Loucy (cell line): ENCODE data around the gene VAT1L.

Experiments
- H2AFZ ChIP-seq: fragments of 200-600 bp; sonication (generic); 2 replicates; pipeline ENCODE4 v1.6.0; 2016; ENCODE audit warnings: antibody characterized with exemption, mild to moderate bottlenecking, low read length, moderate library complexity
- H3F3A ChIP-seq: fragments of 200-600 bp; 2 replicates; pipeline ENCODE4 v1.6.0; 2016; ENCODE audit warnings: antibody characterized with exemption, low read depth, mild to moderate bottlenecking
- H3K27me3 ChIP-seq: fragments of 200-600 bp; sonication (generic); 2 replicates; pipeline ENCODE4 v1.6.1; 2014; ENCODE audit warnings: low read length, mild to moderate bottlenecking; ENCODE audit not compliant: insufficient read depth, poor library complexity, severe bottlenecking
- H3K36me3 ChIP-seq: fragments of 200-600 bp; sonication (generic); 2 replicates; pipeline ENCODE4 v1.6.1; 2016; ENCODE audit warnings: low read length; ENCODE audit not compliant: insufficient read depth
- H3K4me1 ChIP-seq: fragments of 200-600 bp; sonication (generic); 2 replicates; pipeline ENCODE4 v1.5.1; 2014; ENCODE audit warnings: low read length, mild to moderate bottlenecking; ENCODE audit not compliant: insufficient read depth, poor library complexity, severe bottlenecking
- H3K4me2 ChIP-seq: fragments of 200-600 bp; sonication (generic); 2 replicates; pipeline ENCODE4 v1.6.0; 2014; ENCODE audit warnings: antibody characterized with exemption, low read length, low read depth, mild to moderate bottlenecking; ENCODE audit not compliant: poor library complexity, severe bottlenecking
- H3K4me3 ChIP-seq: fragments of 200-600 bp; sonication (generic); 2 replicates; pipeline ENCODE4 v1.5.1; 2014; ENCODE audit warnings: low read length, mild to moderate bottlenecking, mixed read lengths; ENCODE audit not compliant: poor library complexity, severe bottlenecking
- H3K79me2 ChIP-seq: fragments of 200-600 bp; sonication (generic); 2 replicates; pipeline ENCODE4 v1.6.1; 2014; ENCODE audit warnings: low read length; ENCODE audit not compliant: insufficient read depth
- H3K9ac ChIP-seq: fragments of 200-600 bp; sonication (generic); 2 replicates; pipeline ENCODE4 v1.6.0; 2014; ENCODE audit warnings: mild to moderate bottlenecking, low read depth, low read length, moderate library complexity; ENCODE audit not compliant: poor library complexity, severe bottlenecking
- H3K9me2 ChIP-seq: fragments of 200-600 bp; sonication (generic); replicated peaks from 2 replicates; pipeline ENCODE4 v1.6.1; 2016; ENCODE audit warnings: low read depth, low read length, mixed read lengths
- H3K9me3 ChIP-seq: fragments of 200-600 bp; sonication (generic); 2 replicates; pipeline ENCODE4 v1.6.1; 2014; ENCODE audit warnings: mild to moderate bottlenecking, antibody characterized with exemption, low read length, low read depth; ENCODE audit not compliant: insufficient read depth
- H4K20me1 ChIP-seq: fragments of 200-600 bp; sonication (generic); 2 replicates; pipeline ENCODE4 v1.6.0; 2014; ENCODE audit warnings: antibody characterized with exemption, low read length, mild to moderate bottlenecking; ENCODE audit not compliant: insufficient read depth, poor library complexity, severe bottlenecking
- EZH2phosphoT487 ChIP-seq: fragments of 200-600 bp; IDR thresholded peaks from 2 replicates; pipeline ENCODE4 v1.6.1; 2018; ENCODE audit warnings: antibody characterized with exemption, mild to moderate bottlenecking, moderate library complexity, borderline replicate concordance
- TF ChIP-seq, protein P1 (sequence below): fragments of 200-600 bp; sonication (generic); conservative IDR thresholded peaks from 2 replicates; pipeline ENCODE4 v1.5.1; 2014; ENCODE audit warnings: mild to moderate bottlenecking, antibody characterized with exemption, low read length

The VAT1L gene

DNA sequence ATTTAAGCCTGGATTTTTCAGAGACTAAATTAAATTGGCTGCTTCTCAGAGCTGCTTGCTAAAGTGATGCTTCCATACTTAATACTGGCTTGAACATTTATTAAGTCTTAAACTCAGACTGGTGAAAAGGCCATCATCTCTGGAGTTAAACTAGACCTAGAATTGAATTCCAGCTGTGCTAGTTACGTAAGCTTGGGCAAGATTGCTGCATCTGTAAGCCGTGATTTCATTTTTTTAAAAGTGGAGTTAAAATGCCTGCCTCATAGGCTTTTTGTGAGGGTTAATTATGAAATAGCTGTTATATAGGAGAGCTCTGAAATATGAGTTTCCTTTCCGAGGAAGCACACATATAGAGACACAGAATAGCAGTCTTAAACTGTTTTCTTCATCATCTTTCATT is 84.7 kb downstream of the VAT1L start:
- Histone ChIP-seq H3K9me3 (no peaks in the 10 kb centered on the region), H3K9ac (no peak overlapping the region), H3F3A (no peaks in the 10 kb centered on the region), H4K20me1 (no peaks in the 10 kb centered on the region), H3K4me1 (no peaks in the 10 kb centered on the region), H3K9me2 (no peaks in the 10 kb centered on the region), H3K4me2 (no peak overlapping the region), H3K79me2 (no peaks in the 10 kb centered on the region), H3K4me3 (no peak overlapping the region), H3K36me3 (no peaks in the 10 kb centered on the region), H2AFZ (no peak overlapping the region), H3K27me3 (no peaks in the 10 kb centered on the region)
- no peak for TF ChIP-seq EZH2phosphoT487
- TF ChIP-seq, protein P1, sequence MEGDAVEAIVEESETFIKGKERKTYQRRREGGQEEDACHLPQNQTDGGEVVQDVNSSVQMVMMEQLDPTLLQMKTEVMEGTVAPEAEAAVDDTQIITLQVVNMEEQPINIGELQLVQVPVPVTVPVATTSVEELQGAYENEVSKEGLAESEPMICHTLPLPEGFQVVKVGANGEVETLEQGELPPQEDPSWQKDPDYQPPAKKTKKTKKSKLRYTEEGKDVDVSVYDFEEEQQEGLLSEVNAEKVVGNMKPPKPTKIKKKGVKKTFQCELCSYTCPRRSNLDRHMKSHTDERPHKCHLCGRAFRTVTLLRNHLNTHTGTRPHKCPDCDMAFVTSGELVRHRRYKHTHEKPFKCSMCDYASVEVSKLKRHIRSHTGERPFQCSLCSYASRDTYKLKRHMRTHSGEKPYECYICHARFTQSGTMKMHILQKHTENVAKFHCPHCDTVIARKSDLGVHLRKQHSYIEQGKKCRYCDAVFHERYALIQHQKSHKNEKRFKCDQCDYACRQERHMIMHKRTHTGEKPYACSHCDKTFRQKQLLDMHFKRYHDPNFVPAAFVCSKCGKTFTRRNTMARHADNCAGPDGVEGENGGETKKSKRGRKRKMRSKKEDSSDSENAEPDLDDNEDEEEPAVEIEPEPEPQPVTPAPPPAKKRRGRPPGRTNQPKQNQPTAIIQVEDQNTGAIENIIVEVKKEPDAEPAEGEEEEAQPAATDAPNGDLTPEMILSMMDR = no peak

DNA sequence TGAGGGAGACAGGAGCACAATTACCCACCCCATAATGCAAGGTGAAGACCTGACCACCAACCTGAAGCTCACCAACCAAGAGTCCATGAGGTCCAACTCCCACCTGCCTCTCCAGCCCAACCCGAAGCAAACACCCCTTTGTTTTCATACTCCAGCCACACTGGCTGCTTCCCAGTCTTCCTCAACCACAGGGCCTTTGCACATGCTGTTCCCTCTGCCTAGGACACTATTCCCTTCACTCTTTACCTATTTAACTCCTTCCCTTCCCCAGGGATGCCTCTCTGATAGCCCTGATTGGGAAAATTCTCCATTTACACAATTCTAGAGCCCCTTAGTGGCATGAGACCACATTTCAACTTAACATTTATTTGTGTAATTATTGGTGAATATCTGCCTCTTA is 86.0 kb downstream of the VAT1L start:
- H3K9ac ChIP-seq = no peak overlapping the region
- no peak overlapping the region for H3K4me2 ChIP-seq
- no peak overlapping the region for H2AFZ ChIP-seq
- no peaks in the 10 kb centered on the region for H3K27me3 ChIP-seq
- no peaks in the 10 kb centered on the region for H3K9me2 ChIP-seq
- no peaks in the 10 kb centered on the region for H3F3A ChIP-seq
- TF ChIP-seq, protein P1 = no peak
- TF ChIP-seq EZH2phosphoT487 = no peak
- no peaks in the 10 kb centered on the region for H4K20me1 ChIP-seq
- no peaks in the 10 kb centered on the region for H3K36me3 ChIP-seq
- no peaks in the 10 kb centered on the region for H3K9me3 ChIP-seq
- no peaks in the 10 kb centered on the region for H3K4me1 ChIP-seq
- H3K79me2 ChIP-seq = no peaks in the 10 kb centered on the region
- no peak overlapping the region for H3K4me3 ChIP-seq

DNA sequence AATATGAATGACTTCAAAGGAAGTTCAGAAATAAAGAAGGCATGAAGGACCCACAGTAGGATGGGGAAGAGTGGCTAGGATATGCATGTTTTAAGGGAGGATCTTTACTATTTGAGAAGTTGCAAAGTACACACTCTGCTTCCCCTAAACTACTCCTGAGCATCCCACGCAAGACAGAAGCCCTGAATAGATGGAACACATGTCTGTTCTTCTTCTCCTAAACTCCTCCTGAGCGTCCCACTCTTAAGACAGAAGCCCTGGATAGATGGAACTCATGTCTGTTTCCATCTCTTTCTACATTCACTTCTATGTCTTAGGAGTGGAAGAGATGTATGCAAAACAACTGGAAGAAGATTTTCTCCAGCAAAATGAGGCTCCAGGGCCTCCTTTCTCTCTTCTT is 88.4 kb downstream of the VAT1L start:
- Histone ChIP-seq H3K9me3 (no peaks in the 10 kb centered on the region), H3F3A (no peaks in the 10 kb centered on the region), H3K79me2 (no peaks in the 10 kb centered on the region)

More for the DNA sequence above, 88.4 kb downstream of the VAT1L start:
- Histone ChIP-seq H4K20me1 (no peaks in the 10 kb centered on the region), H3K36me3 (no peaks in the 10 kb centered on the region), H3K27me3 (no peaks in the 10 kb centered on the region), H3K4me1 (no peaks in the 10 kb centered on the region), H3K4me2 (no peak overlapping the region), H3K9ac (no peak overlapping the region), H3K4me3 (no peak overlapping the region), H3K9me2 (no peaks in the 10 kb centered on the region), H2AFZ (no peak overlapping the region)
- no peak for TF ChIP-seq EZH2phosphoT487
- TF ChIP-seq, protein P1 = no peak
